22Rv1 (cell line): ENCODE measurements around the gene SHISA6.

Experiments used
- H3K27ac ChIP-seq: fragments of 450-650 bp; 2 replicates; pipeline ENCODE4 v1.5.1; 2017
- CTCF ChIP-seq: fragments of 450-650 bp; IDR thresholded peaks from 2 replicates; pipeline ENCODE4 v1.5.1; 2017; ENCODE audit warnings: mild to moderate bottlenecking
- ZFX ChIP-seq: fragments of 450-650 bp; IDR thresholded peaks from 2 replicates; pipeline ENCODE4 v1.6.1; 2017; ENCODE audit warnings: antibody characterized with exemption, borderline replicate concordance

SHISA6 gene

DNA sequence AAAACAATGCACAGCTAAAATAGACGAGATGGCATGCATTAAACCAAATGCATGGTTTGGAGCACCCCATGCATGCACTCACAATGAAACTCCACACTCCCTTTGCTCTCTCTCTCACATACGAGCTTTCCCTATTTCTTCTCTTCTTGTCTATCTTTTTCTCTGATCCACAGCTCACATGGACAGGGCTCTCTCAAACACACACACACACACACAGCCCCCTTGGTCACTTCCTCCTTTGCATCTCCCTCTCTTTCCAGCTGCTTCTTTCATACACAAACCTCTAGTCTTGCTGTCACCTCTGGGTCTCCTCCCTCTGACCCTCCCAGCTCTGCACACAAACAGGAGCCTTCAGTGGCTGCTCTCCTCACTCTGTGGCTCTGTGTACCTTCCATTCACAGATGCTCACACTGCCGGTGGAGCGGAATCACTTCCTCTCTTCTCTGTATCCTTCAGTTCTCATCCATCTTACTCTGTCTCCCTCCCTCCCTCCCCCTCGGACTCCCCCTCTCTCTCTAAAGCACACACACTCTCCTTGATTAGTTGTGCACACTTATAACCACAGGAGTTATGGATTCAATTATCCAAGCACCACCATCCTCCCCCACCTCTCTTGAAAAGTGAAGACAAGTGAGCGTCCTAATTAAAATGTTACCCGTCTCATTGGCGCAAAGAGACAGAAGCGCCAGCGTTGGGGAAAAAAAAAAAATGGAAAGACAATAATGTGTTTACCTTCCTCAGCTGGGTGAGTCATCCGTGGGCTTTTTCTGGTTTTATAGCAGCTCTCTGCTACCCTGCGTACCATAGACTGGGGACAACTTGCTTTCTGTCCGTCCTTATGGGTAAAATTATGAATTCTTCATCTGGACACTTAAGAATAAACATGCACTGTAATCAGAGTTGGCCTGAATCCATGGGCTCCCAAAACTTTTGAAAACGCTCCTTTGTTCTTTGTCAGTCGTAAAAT, 90.8 kb downstream of the SHISA6 start:
- TF ChIP-seq CTCF = no peak
- TF ChIP-seq ZFX = no peak
- H3K27ac ChIP-seq = no peak overlapping the region

DNA sequence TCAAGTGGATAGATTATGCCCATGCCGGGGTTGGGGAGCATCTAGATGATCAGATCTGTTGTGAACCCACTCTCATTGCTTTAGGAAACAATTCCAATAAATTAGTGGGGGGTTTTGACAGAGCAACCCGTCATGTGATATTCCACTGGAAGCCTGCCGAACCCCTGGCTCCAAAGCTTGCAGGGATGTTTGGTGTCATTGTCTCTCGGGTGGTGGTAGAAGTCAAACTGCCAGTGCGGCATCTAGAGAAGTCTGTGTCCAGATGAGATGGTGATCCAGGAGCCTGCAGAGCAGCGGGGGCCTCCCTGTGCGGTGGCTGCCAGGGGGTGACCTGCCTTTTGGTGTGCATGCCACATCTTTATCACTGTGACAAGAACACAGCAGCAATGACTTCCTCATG, 91.7 kb downstream of the SHISA6 start:
- no peak overlapping the region for H3K27ac ChIP-seq
- TF ChIP-seq ZFX (no peak), CTCF (no peak)

GRCh38 chr17:11334493-11334892, 93.5 kb downstream of the SHISA6 start:
- no peak for TF ChIP-seq ZFX
- no peak for TF ChIP-seq CTCF
- H3K27ac ChIP-seq = no peak overlapping the region

DNA sequence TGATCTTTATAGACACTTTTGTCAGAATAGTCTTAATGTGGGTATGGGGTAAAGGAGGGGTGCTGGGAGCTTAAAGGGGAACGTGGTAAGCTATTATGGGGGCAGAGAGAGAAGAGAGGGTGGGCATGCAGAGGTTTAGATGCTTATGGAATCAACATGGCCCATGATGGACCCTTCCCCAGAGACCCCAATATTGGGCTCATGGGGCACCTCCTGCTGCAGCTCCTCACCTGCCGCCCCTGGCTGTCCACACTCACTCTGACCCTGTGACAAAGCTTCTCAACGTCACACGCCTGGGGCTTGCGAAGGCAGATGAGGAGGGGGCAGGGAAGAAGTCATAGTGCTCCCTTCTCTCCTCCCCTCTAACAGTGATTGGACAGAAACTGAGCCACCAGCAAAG, 95.3 kb downstream of the SHISA6 start:
- no peak overlapping the region for H3K27ac ChIP-seq
- TF ChIP-seq CTCF (no peak), ZFX (no peak)

GRCh38 chr17:11340803-11341202, 99.8 kb downstream of the SHISA6 start:
- TF ChIP-seq CTCF (no peak), ZFX (no peak)

GRCh38 chr17:11342138-11342537, 101.1 kb downstream of the SHISA6 start:
- TF ChIP-seq ZFX (no peak), CTCF (no peak)
- H3K27ac ChIP-seq = no peak overlapping the region

More at GRCh38 chr17:11340803-11341202, 99.8 kb downstream of the SHISA6 start:
- no peak overlapping the region for H3K27ac ChIP-seq

DNA sequence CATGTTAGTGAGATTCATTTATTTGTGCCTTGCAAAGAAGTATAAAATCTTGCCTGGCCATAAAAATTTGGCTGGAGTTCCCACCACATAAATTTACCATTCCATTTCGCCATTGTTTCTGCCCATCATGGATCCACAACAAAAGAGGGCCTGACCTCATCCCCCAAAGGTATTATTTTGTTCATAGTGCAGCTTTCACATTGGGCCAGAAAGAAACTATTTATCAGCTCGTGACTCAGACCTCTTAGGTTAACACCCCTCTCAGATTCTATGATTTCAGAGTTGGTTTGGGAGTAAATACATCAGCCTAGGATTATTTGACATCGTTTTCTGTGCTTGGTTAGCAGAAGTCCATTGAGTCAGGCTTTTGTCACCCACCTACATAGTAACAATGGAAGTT, 108.1 kb downstream of the SHISA6 start:
- H3K27ac ChIP-seq = no peak overlapping the region
- TF ChIP-seq ZFX = no peak

DNA sequence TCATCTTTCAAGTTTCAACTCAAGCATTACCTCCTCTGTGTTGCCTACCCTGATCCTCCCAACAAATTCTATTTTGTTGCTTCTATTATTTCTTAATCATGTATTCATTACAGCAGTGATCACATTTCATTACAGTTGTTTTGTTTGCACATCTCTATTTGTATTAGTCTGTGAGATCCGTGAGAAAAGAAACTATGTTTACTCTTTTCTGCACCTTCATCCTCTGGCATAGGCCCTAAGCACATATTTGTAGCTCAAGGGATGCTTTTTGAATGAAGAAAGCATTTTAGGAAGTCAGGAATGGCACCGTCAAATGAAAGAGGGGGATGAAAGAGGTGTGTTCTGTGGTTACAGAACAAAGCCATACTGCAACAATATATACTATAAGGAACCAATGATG, 110.5 kb downstream of the SHISA6 start:
- no peak overlapping the region for H3K27ac ChIP-seq
- TF ChIP-seq CTCF = no peak
- TF ChIP-seq ZFX = no peak
